LNCaP clone FGC (cell line): ENCODE results near the gene ZFP64.

Source experiments
- DNase-seq: peaks from one replicate; pipeline ENCODE4 v3.0.0-alpha.2; 2011; ENCODE audit warnings: low read depth
- H3K4me3 ChIP-seq: 2 replicates; pipeline ENCODE4 v1.5.1; 2011; ENCODE audit warnings: mild to moderate bottlenecking, low read depth, low read length, control low read depth
- TF ChIP-seq, protein P1 (sequence below): IDR thresholded peaks from 2 replicates; pipeline ENCODE4 v1.5.1; 2012; ENCODE audit warnings: mild to moderate bottlenecking; ENCODE audit not compliant: control insufficient read depth, insufficient read depth; ENCODE audit errors: extremely low read depth

ZFP64 gene

DNA sequence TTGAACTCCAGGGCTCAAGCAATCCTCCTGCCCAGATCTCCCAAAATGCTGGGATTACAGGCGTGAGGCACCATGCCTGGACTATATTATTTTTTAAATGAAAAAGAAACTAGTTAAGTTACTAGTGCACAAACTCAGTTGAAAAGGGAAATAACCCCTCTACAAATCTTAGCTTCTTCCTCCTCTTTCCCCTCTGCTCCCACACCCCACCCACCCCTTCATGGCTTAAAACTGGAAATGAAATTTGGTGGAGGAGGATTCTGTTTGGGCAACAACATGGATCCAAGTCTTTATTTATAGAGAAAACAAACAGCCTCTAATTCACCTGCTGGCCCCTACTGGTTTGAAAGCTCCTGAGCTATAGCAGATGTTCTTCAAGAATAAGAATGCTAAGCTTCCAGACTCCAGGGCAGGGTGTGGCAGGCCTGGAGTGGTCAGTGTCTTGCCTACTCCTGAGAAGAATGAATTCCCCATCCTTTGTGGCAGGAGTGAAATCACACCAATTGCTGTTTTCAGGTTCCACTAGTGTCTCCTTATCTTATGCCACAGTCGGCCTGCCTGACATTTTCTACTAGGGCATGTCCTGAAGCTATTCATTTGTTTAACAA, 73.5 kb downstream of the ZFP64 start:
- no peak for DNase-seq
- H3K4me3 ChIP-seq = no peak overlapping the region
- TF ChIP-seq, protein P1, sequence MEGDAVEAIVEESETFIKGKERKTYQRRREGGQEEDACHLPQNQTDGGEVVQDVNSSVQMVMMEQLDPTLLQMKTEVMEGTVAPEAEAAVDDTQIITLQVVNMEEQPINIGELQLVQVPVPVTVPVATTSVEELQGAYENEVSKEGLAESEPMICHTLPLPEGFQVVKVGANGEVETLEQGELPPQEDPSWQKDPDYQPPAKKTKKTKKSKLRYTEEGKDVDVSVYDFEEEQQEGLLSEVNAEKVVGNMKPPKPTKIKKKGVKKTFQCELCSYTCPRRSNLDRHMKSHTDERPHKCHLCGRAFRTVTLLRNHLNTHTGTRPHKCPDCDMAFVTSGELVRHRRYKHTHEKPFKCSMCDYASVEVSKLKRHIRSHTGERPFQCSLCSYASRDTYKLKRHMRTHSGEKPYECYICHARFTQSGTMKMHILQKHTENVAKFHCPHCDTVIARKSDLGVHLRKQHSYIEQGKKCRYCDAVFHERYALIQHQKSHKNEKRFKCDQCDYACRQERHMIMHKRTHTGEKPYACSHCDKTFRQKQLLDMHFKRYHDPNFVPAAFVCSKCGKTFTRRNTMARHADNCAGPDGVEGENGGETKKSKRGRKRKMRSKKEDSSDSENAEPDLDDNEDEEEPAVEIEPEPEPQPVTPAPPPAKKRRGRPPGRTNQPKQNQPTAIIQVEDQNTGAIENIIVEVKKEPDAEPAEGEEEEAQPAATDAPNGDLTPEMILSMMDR = no peak

GRCh38 chr20:52110456-52110855, 81.1 kb downstream of the ZFP64 start:
- DNase-seq = no peak
- H3K4me3 ChIP-seq = no peak overlapping the region
- TF ChIP-seq, protein P1 = no peak

GRCh38 chr20:52105442-52106422, 85.8 kb downstream of the ZFP64 start:
- no peak for DNase-seq
- no peak overlapping the region for H3K4me3 ChIP-seq

DNA sequence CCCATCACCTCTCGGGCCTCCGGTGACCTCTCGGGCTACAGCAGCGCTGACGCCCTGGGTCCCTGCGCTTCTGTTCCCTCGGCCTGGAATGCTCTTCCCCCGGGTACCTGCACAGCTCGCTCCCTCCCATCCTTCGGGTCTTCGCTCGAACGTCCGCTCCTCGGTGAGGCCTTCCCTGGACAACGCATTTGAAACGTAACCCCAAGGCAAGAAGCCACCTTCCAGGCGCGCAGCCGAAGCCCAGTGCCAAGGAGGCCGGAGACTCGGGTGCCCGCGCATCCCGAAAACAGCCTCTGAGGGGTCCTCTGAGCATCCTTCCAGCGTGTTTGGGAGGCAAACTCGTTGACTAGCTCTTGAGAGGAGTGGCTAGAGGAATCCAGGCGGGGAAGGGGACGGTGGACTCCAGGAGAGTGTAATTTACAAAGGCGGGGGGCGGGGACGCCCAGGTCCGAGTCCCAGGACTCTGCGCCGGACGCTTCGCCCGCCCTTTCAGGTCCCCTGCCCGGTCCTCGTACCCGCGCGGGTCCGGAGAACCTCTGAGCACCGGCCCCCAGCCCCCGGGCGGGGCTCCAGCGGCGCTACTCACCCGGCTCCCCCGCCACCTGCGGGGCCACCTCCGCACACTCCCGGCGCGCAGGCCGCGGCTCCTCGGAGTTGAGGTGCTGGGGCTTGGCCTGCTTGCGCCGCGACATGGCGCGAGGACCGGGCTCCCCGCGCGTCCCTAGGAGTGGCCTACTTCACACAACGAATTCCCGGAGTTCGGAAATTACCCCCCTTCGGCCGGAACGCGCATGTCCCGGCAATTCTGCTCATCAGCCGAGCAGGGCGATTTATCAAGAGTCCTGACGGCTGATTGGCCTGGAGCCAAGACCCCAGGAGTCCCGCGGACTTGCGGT, 86.8 kb downstream of the ZFP64 start:
- no peak overlapping the region for H3K4me3 ChIP-seq
- TF ChIP-seq, protein P1 = no peak
- no peak for DNase-seq

More at GRCh38 chr20:52105442-52106422, 85.8 kb downstream of the ZFP64 start:
- TF ChIP-seq, protein P1 = no peak

DNA sequence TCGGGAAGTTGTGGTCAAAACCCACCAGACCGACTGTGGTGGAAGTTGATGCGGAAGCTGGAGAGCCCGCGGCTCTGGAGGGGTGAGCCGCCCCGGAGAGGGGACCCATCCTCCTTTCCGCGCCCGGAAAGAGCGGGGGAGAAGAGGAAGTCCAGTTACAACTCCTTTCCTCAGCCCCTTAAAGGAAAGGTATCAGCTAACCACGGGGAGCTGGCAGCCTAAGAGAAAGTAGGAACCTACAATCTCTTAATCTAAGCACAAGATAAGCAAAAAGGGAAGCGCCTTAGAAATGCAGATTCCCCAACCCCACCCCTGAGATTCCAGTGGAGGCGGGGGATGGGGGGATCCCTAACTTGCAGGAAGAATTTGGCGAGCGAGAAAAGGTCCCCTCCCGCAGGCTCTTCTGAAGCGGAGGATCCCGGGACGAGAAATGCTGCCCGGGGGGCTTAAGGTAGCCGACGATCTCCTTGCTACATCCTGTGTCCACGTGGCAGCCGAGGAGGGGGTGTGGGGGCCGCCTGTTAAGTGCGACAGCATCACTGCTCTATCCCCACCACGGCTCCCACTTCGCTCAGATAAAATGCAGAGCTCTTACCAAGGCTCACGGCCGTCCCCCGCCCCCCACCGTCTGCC, 87.5 kb downstream of the ZFP64 start:
- TF ChIP-seq, protein P1 = no peak
- H3K4me3 ChIP-seq = no peak overlapping the region
- no peak for DNase-seq

GRCh38 chr20:52103335-52103912, 88.2 kb downstream of the ZFP64 start:
- TF ChIP-seq, protein P1 = no peak
- H3K4me3 ChIP-seq = no peak overlapping the region
- DNase-seq = no peak
